Muscle of arm (tissue), 12 donors: Measurements from ENCODE around the gene HAGH. TPM values are rescaled to one million over a fixed set of nuclear protein-coding genes. Genes with fewer than 3 reads are reported as not detected.

Experiments
- DNase-seq: peaks from one replicate; pipeline ENCODE4 v3.0.0-alpha.2; 2013
- polyA plus RNA-seq, 12 donors: library from polyadenylated mRNA; unstranded; fragments of 120-200 nt; gene quantifications; one replicate each; pipeline ENCODE4 v1.2.1, GENCODE V29; 2013; ENCODE audit not compliant: insufficient read length in 12 of 12

Gene HAGH
- polyA plus RNA-seq, 12 donors, result 27.4 to 49.0 (median 31.7) TPM; not detected in 1

- no peak for DNase-seq
Observed at GRCh38 chr16:1839554-1839953, 12.9 kb upstream of the HAGH start.

- no peak for DNase-seq
Observed at GRCh38 chr16:1834096-1834495, 7.5 kb upstream of the HAGH start.

- DNase-seq, result no peak
Observed at GRCh38 chr16:1832838-1833454, 6.3 kb upstream of the HAGH start.

- DNase-seq, result no peak
Observed at GRCh38 chr16:1831186-1832075, 4.8 kb upstream of the HAGH start.

- DNase-seq, result no peak
Observed at GRCh38 chr16:1830213-1830612, 3.6 kb upstream of the HAGH start.

GRCh38 chr16:1828645-1829410, 2.2 kb upstream of the HAGH start:
- no peak for DNase-seq

GRCh38 chr16:1825864-1826690, 548 bp downstream of the HAGH start:
- peak; percentile 18 for DNase-seq

GRCh38 chr16:1825381-1825863, 1.2 kb downstream of the HAGH start:
- no peak for DNase-seq

GRCh38 chr16:1823821-1824220, 2.8 kb downstream of the HAGH start:
- DNase-seq, result no peak

- DNase-seq, result no peak
Observed at GRCh38 chr16:1822801-1823200, 3.8 kb downstream of the HAGH start.

GRCh38 chr16:1821861-1822611, 4.6 kb downstream of the HAGH start:
- no peak for DNase-seq

GRCh38 chr16:1820946-1821290, 5.7 kb downstream of the HAGH start:
- DNase-seq, result no peak

GRCh38 chr16:1820096-1820945, 6.3 kb downstream of the HAGH start:
- no peak for DNase-seq

GRCh38 chr16:1819611-1820010, 7.0 kb downstream of the HAGH start:
- DNase-seq, result no peak

GRCh38 chr16:1818873-1819525, 7.6 kb downstream of the HAGH start:
- DNase-seq, result no peak

GRCh38 chr16:1818204-1818872, 8.3 kb downstream of the HAGH start:
- no peak for DNase-seq

GRCh38 chr16:1817716-1818115, 8.9 kb downstream of the HAGH start:
- no peak for DNase-seq

GRCh38 chr16:1817276-1817589, 9.4 kb downstream of the HAGH start:
- no peak for DNase-seq
